Esophagus (tissue), 2 donors: ENCODE results near the gene CFAP74. TPM values are rescaled to one million over a fixed set of nuclear protein-coding genes. Genes with fewer than 3 reads are reported as not detected.

ENCODE experiments used
- H3K27ac ChIP-seq, 2 donors: one replicate each; pipeline ENCODE4 v1.5.1; 2013; ENCODE audit warnings: low read depth in 2 of 2, mild to moderate bottlenecking in 2 of 2, inconsistent platforms in 1 of 2, low read length in 1 of 2, moderate library complexity in 1 of 2
- H3K27me3 ChIP-seq, 2 donors: one replicate each; pipeline ENCODE4 v1.6.1; 2013; ENCODE audit warnings: low read length in 2 of 2, control low read depth in 1 of 2, mild to moderate bottlenecking in 1 of 2; ENCODE audit not compliant: insufficient read depth in 2 of 2, control insufficient read depth in 1 of 2
- H3K36me3 ChIP-seq, 2 donors: one replicate each; pipeline ENCODE4 v1.6.1; 2013; ENCODE audit warnings: low read length in 1 of 2; ENCODE audit not compliant: control insufficient read depth in 2 of 2, insufficient read depth in 2 of 2
- H3K4me1 ChIP-seq, 2 donors: one replicate each; pipeline ENCODE4 v1.6.1; 2013; ENCODE audit warnings: low read length in 1 of 2; ENCODE audit not compliant: control insufficient read depth in 2 of 2, insufficient read depth in 2 of 2
- H3K4me3 ChIP-seq, 2 donors: one replicate each; pipeline ENCODE4 v1.5.1; 2013; ENCODE audit warnings: low read length in 2 of 2, mild to moderate bottlenecking in 2 of 2, low read depth in 1 of 2, moderate library complexity in 1 of 2
- H3K9me3 ChIP-seq, 2 donors: one replicate each; pipeline ENCODE4 v1.6.1; 2013; ENCODE audit warnings: mild to moderate bottlenecking in 2 of 2, low read depth in 1 of 2, low read length in 1 of 2, moderate library complexity in 1 of 2; ENCODE audit not compliant: control insufficient read depth in 2 of 2, insufficient read depth in 1 of 2
- WGBS, 2 donors: extraction: QIAGEN DNeasy Blood & Tissue Kit; methylation state at CpG; one replicate each; pipeline ENCODE4 v1.1.7; 2013; 5-methylcytosine and 5-hydroxymethylcytosine counted together
- polyA plus RNA-seq, 2 donors: library from polyadenylated mRNA; stranded (reverse); fragments of 200-250 nt; gene quantifications; one replicate each; pipeline ENCODE4 v1.2.3, GENCODE V29; 2013
- donor health status: healthy with polysubstance abuse.
- donor health status: Bipolar disorder and iron deficiency.

Gene CFAP74
- polyA plus RNA-seq, 2 donors = 0.04 TPM

DNA sequence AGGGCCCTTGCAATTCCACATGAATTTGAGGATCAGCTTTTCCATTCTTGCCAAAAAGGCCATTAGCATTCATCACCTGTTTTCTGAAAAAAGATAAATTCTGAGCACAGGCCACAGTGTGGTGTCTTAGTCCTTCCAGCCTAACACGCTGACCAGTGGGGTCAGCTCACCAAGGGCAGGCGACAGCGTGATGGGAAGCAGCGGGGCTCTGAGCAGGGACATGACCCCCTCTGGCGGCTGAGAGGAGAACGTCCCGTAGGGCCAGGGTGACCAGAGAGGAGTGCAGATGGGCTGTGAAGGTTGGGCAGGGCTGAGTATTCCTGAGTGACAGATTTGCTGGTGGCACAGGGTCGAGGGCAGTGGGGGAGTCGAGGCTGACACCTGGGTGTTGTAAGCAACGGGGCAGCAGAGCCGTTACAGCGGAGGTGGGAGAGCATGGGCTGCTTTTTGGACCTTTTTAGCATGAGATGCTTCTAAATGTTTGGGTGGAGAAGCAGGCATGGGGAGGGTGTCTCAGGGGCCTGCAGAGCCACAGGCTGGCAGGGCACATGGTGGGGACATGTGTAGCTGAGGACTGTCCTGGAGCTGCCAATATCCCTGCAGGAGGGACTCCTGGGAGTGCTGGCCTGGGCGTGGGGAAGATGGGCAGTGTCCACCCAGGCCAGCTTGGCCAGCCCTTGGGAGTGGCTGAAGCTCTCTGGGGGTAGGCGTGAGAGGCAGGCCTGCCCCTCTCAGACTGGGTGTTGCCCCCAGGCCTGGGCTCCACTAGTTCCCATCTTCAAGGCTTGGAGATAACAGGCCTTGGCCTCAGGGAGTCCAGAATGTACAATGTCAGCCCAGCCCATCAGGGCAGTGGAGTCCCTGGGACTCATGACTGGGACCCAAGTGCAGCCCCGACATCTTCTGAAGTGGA lies 97.1 kb downstream of the CFAP74 start:
- Histone ChIP-seq H3K27ac (peak overlapping the region in 1 of 2 donors; percentile 16), H3K36me3 (no peaks in the 10 kb centered on the region), H3K4me1 (peaks cover 6 to 11% of the 10 kb centered on the region in 2 donors), H3K9me3 (no peaks in the 10 kb centered on the region), H3K27me3 (no peaks in the 10 kb centered on the region), H3K4me3 (no peak overlapping the region)
- 22 to 24% methylated on average over 15 of the region's 15 CpGs for WGBS, 2 donors

GRCh38 chr1:1903224-1903623 lies 100.4 kb downstream of the CFAP74 start:
- no peak overlapping the region for H3K4me3 ChIP-seq
- H3K27me3 ChIP-seq = no peaks in the 10 kb centered on the region
- H3K4me1 ChIP-seq = peaks cover 4 to 6% of the 10 kb centered on the region in 2 donors
- H3K9me3 ChIP-seq = peaks cover 0 to 4% of the 10 kb centered on the region in 2 donors
- no peaks in the 10 kb centered on the region for H3K36me3 ChIP-seq
- no peak overlapping the region for H3K27ac ChIP-seq
- 97 to 98% methylated on average over 12 of the region's 12 CpGs for WGBS, 2 donors

DNA sequence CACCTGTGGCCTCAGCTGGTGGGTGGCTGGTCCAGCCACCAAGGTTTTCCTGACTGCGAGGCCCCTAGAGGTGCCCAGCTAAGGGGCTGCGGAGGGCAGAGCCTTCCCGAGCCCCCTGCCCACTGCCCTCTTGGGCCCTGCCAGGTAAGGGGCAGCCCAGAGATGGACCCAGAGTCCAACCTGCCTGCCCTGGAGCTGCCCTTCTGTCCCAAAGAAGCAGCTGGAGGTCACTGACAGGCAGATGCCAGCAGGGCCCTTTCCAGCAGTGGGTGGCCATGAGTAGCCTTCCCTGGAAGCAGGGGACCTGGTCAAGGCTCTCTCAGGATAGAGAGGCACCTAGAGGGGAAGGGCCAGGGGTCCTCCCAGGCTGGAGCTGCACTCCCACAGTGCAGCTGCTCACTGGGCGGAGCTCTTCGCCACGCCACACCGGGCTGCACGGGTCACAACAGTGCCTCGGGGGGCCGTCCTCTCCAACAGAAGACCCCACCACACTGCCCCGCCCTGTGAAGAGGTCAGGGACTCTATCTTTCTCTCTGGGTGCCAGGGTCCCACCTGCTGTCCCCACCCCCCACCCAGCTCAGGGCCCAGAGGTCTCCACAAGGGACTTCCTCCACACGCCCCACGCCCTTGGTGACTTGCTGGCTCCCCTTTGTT lies 101.8 kb downstream of the CFAP74 start:
- 64 to 71% methylated on average over 13 of the region's 13 CpGs for WGBS, 2 donors
- Histone ChIP-seq H3K36me3 (no peaks in the 10 kb centered on the region), H3K27me3 (no peaks in the 10 kb centered on the region), H3K9me3 (peaks cover 0 to 4% of the 10 kb centered on the region in 2 donors), H3K27ac (no peak overlapping the region), H3K4me3 (no peak overlapping the region), H3K4me1 (no peaks in the 10 kb centered on the region)

GRCh38 chr1:1900883-1901640 lies 102.5 kb downstream of the CFAP74 start:
- 53 to 67% methylated on average over 14 of the region's 14 CpGs for WGBS, 2 donors
- Histone ChIP-seq H3K36me3 (no peaks in the 10 kb centered on the region), H3K4me1 (no peaks in the 10 kb centered on the region), H3K27me3 (no peaks in the 10 kb centered on the region), H3K4me3 (no peak overlapping the region), H3K9me3 (peaks cover 0 to 4% of the 10 kb centered on the region in 2 donors), H3K27ac (no peak overlapping the region)

DNA sequence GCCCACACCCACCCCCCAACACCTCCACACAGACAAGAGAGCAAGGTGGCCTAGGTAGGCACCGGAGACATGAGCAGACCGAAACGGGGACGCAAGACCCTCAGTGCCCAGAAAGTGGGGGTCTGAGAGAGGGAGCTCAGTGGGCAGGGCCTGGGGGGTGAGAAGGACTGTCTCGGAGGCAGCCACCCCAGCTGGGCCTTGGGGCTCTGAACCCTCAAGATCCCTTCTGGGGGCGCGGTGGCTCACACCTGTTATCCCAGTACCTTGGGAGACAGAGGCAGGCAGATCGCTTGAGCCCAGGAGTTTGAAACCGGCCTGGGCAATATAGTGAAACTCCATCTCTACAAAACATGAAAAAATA lies 103.6 kb downstream of the CFAP74 start:
- Histone ChIP-seq H3K4me3 (no peak overlapping the region), H3K36me3 (no peaks in the 10 kb centered on the region), H3K9me3 (peaks cover 0 to 4% of the 10 kb centered on the region in 2 donors), H3K27me3 (no peaks in the 10 kb centered on the region), H3K4me1 (peaks cover 0 to 5% of the 10 kb centered on the region in 2 donors), H3K27ac (no peak overlapping the region)
- 89 to 96% methylated on average over 9 of the region's 9 CpGs for WGBS, 2 donors

- Histone ChIP-seq H3K27ac (no peak overlapping the region), H3K27me3 (no peaks in the 10 kb centered on the region), H3K36me3 (no peaks in the 10 kb centered on the region), H3K9me3 (peaks cover 0 to 4% of the 10 kb centered on the region in 2 donors), H3K4me3 (no peak overlapping the region), H3K4me1 (peaks cover 0 to 10% of the 10 kb centered on the region in 2 donors)
- WGBS, 2 donors = 57 to 59% methylated on average over 16 of the region's 16 CpGs
Observed at GRCh38 chr1:1899266-1899966, 104.2 kb downstream of the CFAP74 start.

DNA sequence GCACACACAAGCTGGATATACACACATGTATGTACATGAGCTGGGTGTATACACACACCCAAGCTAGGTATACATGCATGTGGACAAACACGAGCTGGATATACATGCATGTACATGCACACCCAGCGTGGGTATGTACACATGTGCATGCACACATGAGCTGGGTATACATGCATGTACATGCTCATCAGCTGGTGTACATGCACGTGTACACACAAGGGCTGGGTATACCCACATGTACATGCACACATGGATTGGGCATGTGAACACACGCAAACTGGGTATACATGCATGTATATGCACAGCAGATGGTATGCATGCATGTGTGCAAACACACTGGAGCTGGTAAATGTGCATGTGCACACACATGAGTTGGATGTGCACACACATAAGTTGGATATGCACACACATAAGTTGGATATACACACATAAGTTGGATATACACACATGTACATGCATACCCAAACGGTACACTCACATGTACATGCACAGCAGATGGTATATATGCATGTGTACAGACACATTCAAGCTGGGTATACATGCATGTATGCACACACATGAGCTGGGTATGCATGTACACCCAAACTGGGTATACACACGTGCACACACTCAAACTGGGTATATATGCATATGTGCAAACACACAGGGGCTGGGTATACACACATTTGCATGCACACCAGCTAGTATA lies 105.2 kb downstream of the CFAP74 start:
- no peak overlapping the region for H3K27ac ChIP-seq
- WGBS, 2 donors = 91 to 92% methylated on average over 6 of the region's 6 CpGs
- no peak overlapping the region for H3K4me3 ChIP-seq
- no peaks in the 10 kb centered on the region for H3K27me3 ChIP-seq
- H3K36me3 ChIP-seq = no peaks in the 10 kb centered on the region
- peaks cover 3 to 17% of the 10 kb centered on the region in 2 donors for H3K4me1 ChIP-seq
- peaks cover 0 to 4% of the 10 kb centered on the region in 2 donors for H3K9me3 ChIP-seq

DNA sequence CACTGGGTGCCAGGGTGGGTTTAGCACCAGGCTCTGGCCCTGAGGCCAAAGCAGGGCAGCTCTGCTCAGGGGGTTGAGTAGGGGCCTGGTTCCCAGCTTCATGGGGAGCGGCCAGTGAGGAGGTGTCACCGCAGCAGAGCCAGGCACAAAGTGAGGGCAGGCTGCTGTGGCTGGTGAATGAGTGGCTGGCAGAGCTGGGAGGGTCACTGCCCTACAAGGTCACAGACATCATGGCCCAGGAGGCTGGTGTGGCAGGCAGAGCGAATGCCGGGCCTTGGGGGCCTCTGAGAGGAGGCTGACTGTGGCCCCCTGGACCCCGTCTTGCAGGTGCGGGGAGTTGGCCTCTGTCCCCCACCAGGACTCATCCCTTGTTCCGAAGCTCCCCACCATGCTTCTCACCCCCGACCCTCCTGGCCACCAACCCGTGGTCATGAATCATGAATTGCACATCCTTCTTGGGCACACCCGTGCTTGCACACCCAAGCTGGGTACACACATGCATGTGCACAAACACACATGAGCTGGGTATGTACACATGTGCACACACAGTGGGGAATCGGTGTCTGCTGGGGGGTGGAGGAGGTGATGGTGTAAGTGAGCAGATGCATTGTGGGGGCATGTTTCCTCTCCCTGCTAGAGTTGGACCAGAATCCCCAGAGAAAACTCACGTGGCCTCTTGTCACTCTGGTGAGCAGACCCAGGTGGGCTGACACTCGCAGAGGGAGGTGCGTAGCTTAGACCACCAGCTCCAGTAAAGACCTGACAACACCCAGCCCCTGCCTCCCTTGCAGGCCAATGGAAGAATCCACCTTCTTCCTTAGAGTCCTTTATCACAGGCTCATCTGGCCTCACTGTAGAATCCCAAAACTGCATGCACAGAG lies 107.9 kb downstream of the CFAP74 start:
- Histone ChIP-seq H3K27ac (no peak overlapping the region), H3K4me1 (peaks cover 6 to 29% of the 10 kb centered on the region in 2 donors), H3K27me3 (no peaks in the 10 kb centered on the region), H3K4me3 (no peak overlapping the region), H3K36me3 (no peaks in the 10 kb centered on the region), H3K9me3 (peaks cover 0 to 4% of the 10 kb centered on the region in 2 donors)
- 71 to 75% methylated on average over 14 of the region's 14 CpGs for WGBS, 2 donors
